GM12878 (cell line): ENCODE data around the gene KCNB1. TPM values are rescaled to one million over a fixed set of nuclear protein-coding genes. Genes with fewer than 3 reads are reported as not detected.

Experiments used
- ATAC-seq: fragments of 200-7000 bp; cut with Tn5 transposase; 3 replicates; pipeline ENCODE4 v1.9.1; 2020; ENCODE audit warnings: mild to moderate bottlenecking, moderate library complexity
- BruUV-seq: library from RNA; stranded (reverse); fragments of 400-500 nt; replicated peaks from 2 replicates; lab custom pipeline; 2021; lab: Mats Ljungman, UMichigan
- CTCF ChIA-PET: fragments of 300-600 bp; sonication (Branson Sonifier 250); formaldehyde crosslinking; extraction: SDS; loops from one replicate; lab custom pipeline; 2021; ENCODE audit warnings: inconsistent platforms; lab: Yijun Ruan, JAX
- POLR2A ChIA-PET: fragments of 350-600 bp; formaldehyde crosslinking; extraction: SDS; loops from one replicate; lab custom pipeline; 2021; ENCODE audit warnings: inconsistent platforms; lab: Charles Lee
- RAD21 ChIA-PET: fragments of 300-600 bp; sonication (Branson Sonifier 250); formaldehyde crosslinking; loops from one replicate; lab custom pipeline; 2023; ENCODE audit warnings: antibody characterized with exemption; ENCODE audit not compliant: unreplicated experiment; lab: Charles Lee
- SMC1A ChIA-PET: fragments of 300-600 bp; sonication (Branson Sonifier 250); formaldehyde crosslinking; loops from one replicate; lab custom pipeline; 2023; ENCODE audit not compliant: unreplicated experiment, uncharacterized antibody; lab: Charles Lee
- DNase-seq: peaks from one replicate; pipeline ENCODE4 v3.0.0-alpha.2; 2011; ENCODE audit warnings: low read depth, low spot score
- FAIRE-seq: peaks from 3 replicates; lab custom pipeline; 2011; peaks lifted over from hg19 to GRCh38; lab: Jason Lieb, UNC
- H2AFZ ChIP-seq: 2 replicates; pipeline ENCODE4 v1.6.0; 2011; ENCODE audit warnings: low read depth, low read length, control low read depth; ENCODE audit not compliant: control insufficient read depth
- H3K27ac ChIP-seq: 2 replicates; pipeline ENCODE4 v1.5.1; 2011; ENCODE audit warnings: control low read depth; ENCODE audit not compliant: control insufficient read depth, insufficient read depth
- H3K27me3 ChIP-seq, 2 experiments: replicated peaks in 1 of 2; 2 replicates each; pipeline versions ENCODE4 v1.6.0 to v1.6.1; 2011; ENCODE audit warnings: low read length in 1 of 2; ENCODE audit not compliant: control insufficient read depth in 2 of 2, insufficient read depth in 2 of 2
- H3K36me3 ChIP-seq, 2 experiments: 2 replicates each; pipeline ENCODE4 v1.5.1; 2011; ENCODE audit warnings: low read length in 1 of 2; ENCODE audit not compliant: control insufficient read depth in 2 of 2, insufficient read depth in 2 of 2
- H3K4me1 ChIP-seq: 2 replicates; pipeline ENCODE4 v1.6.1; 2011; ENCODE audit warnings: mild to moderate bottlenecking, low read length, moderate library complexity, mixed read lengths; ENCODE audit not compliant: control insufficient read depth, insufficient read depth
- H3K4me2 ChIP-seq: 2 replicates; pipeline ENCODE4 v1.6.0; 2011; ENCODE audit warnings: control low read depth; ENCODE audit not compliant: control insufficient read depth, insufficient read depth
- H3K4me3 ChIP-seq: fragments of 200-600 bp; sonication (generic); 2 replicates; pipeline ENCODE4 v1.5.1; 2016
- H3K79me2 ChIP-seq: 2 replicates; pipeline ENCODE4 v1.6.0; 2011; ENCODE audit warnings: low read length; ENCODE audit not compliant: control insufficient read depth, insufficient read depth
- H3K9ac ChIP-seq: 2 replicates; pipeline ENCODE4 v1.8.0; 2011; ENCODE audit warnings: low read length, control low read depth, mixed read lengths; ENCODE audit not compliant: control insufficient read depth, insufficient read depth
- H3K9me3 ChIP-seq: replicated peaks from 3 replicates; pipeline ENCODE4 v1.5.1; 2011; ENCODE audit warnings: mild to moderate bottlenecking, low read length; ENCODE audit not compliant: control insufficient read depth, insufficient read depth
- H4K20me1 ChIP-seq: 2 replicates; pipeline ENCODE4 v1.6.0; 2011; ENCODE audit not compliant: control insufficient read depth, insufficient read depth
- BRCA1 ChIP-seq: IDR thresholded peaks from 2 replicates; pipeline ENCODE4 v1.6.1; 2011; ENCODE audit warnings: low read depth, low read length, improper control_type of control experiment
- CBX3 ChIP-seq: fragments of 200-600 bp; sonication (generic); IDR thresholded peaks from 2 replicates; pipeline ENCODE4 v1.6.1; 2016; ENCODE audit warnings: low read depth, borderline replicate concordance
- EP300 ChIP-seq, 2 experiments: fragments of 150-350 bp in 1 of 2; IDR thresholded peaks; 2 replicates each; pipeline ENCODE4 v1.6.1; 2011 to 2012; ENCODE audit warnings: low read depth in 2 of 2, low read length in 2 of 2, borderline replicate concordance in 1 of 2, improper control_type of control experiment in 1 of 2, inconsistent platforms in 1 of 2; ENCODE audit not compliant: control insufficient read depth in 1 of 2
- GATAD2B ChIP-seq: fragments of 450-650 bp; conservative IDR thresholded peaks from 2 replicates; pipeline ENCODE4 v1.6.1; 2017; ENCODE audit warnings: low read depth, mild to moderate bottlenecking, moderate library complexity
- NBN ChIP-seq: fragments of 450-650 bp; IDR thresholded peaks from 2 replicates; pipeline ENCODE4 v1.6.1; 2016
- RAD21 ChIP-seq: IDR thresholded peaks from 2 replicates; pipeline ENCODE4 v1.6.1; 2011; ENCODE audit warnings: mild to moderate bottlenecking, low read depth, low read length, moderate library complexity; ENCODE audit not compliant: insufficient read depth
- RUNX3 ChIP-seq: IDR thresholded peaks from 2 replicates; pipeline ENCODE4 v1.6.1; 2012; ENCODE audit warnings: low read length, inconsistent platforms
- SMAD5 ChIP-seq: IDR thresholded peaks from 2 replicates; pipeline ENCODE4 v1.6.1; 2016; ENCODE audit warnings: antibody characterized with exemption, low read depth
- SMC3 ChIP-seq: IDR thresholded peaks from 2 replicates; pipeline ENCODE4 v1.6.1; 2011; ENCODE audit warnings: low read length, improper control_type of control experiment, borderline replicate concordance
- TCF12 ChIP-seq: IDR thresholded peaks from 2 replicates; pipeline ENCODE4 v1.6.1; 2011; ENCODE audit warnings: low read depth, mild to moderate bottlenecking, low read length
- WGBS: methylation state at CpG from one replicate; pipeline ENCODE4 v1.1.6; 2016; ENCODE audit warnings: low lambda C conversion rate; ENCODE audit not compliant: insufficient replicate concordance, insufficient coverage; ENCODE audit errors: missing lambda C conversion rate; 5-methylcytosine and 5-hydroxymethylcytosine counted together
- in situ Hi-C: fragments of 300-500 bp; cut with MboI; formaldehyde crosslinking; loops from 9 replicates; pipeline ENCODE4 v1.14.3; 2018; ENCODE audit warnings: mixed read lengths
- intact Hi-C: fragments of 100-400 bp; cut with micrococcal nuclease; formaldehyde crosslinking; loops from one replicate; pipeline ENCODE4 v1.14.2; 2022; ENCODE audit not compliant: unreplicated experiment
- polyA plus RNA-seq, 11 experiments: library from polyadenylated mRNA; depleted of rRNA in 4 of 11; unstranded in 6 of 11; stranded (reverse) in 5 of 11; fragments of >200 nt; fragmentation: Nextera tagmentation in 4 of 11; fragmentation: Illumina TruSeq in 1 of 11; extraction: Ambion mirVana in 4 of 11; extraction: Trizol in 1 of 11; gene quantifications; 1 replicate in 1 of 11; 2 replicates in 10 of 11; pipeline versions ENCODE4 v1.2.1 to v1.2.3, GENCODE V29; 2011 to 2016; ENCODE audit warnings: inconsistent platforms in 2 of 11, missing spikeins in 2 of 11, low read depth in 1 of 11
- total RNA-seq, 4 experiments: library from RNA; depleted of rRNA in 3 of 4; stranded (reverse); fragments of >200 nt in 3 of 4; fragmentation: Illumina TruSeq in 1 of 4; extraction: Trizol in 1 of 4; gene quantifications; 2 replicates each; pipeline versions ENCODE4 v1.2.1 to v1.2.3, GENCODE V29; 2013 to 2021
- TF ChIP-seq, protein P1 (sequence below): IDR thresholded peaks from 2 replicates; pipeline ENCODE4 v1.6.1; 2011; ENCODE audit warnings: borderline replicate concordance, low read depth, mild to moderate bottlenecking, moderate library complexity, mixed read lengths, low read length; ENCODE audit not compliant: insufficient read depth; ENCODE audit errors: extremely low read length
- TF ChIP-seq, protein P2 (sequence below): fragments of 450-650 bp; IDR thresholded peaks from 2 replicates; pipeline ENCODE4 v1.6.1; 2017; ENCODE audit warnings: borderline replicate concordance
- TF ChIP-seq, protein P3 (sequence below): IDR thresholded peaks from 2 replicates; pipeline ENCODE4 v1.6.1; 2012; ENCODE audit warnings: improper control_type of control experiment, low read depth, low read length; ENCODE audit not compliant: insufficient replicate concordance
- TF ChIP-seq, protein P4 (sequence below): fragments of 450-650 bp; IDR thresholded peaks from 2 replicates; pipeline ENCODE4 v1.6.1; 2017; ENCODE audit warnings: mild to moderate bottlenecking

The KCNB1 gene
- total and polyA plus RNA-seq, 10 of the 15 experiments (the other 5 are each of a cell fraction or from before 2014, with no cell fraction given) = 0.02 to 0.08 (median 0.03) TPM; not detected in 7

DNA sequence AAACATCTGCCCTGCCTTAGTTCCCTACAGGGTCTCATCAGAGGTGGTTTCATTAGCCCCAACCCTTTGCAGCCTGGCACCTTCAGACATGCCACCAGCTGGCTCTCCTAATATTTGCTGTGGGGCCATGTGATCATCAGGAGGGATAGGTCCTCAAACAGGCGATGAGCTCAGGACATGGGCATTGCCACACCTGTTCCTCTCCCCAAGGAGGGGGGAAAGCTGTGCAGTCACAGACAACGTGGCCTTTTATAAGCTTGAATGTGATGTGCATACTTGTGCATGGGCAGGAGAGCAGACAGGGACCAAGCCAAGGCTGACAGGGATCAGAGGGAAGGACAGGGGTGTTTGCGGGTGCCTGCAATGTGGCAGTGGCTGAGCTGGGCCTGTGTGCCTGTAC, 125.8 kb downstream of the KCNB1 start (continued):
- TF ChIP-seq, protein P1, sequence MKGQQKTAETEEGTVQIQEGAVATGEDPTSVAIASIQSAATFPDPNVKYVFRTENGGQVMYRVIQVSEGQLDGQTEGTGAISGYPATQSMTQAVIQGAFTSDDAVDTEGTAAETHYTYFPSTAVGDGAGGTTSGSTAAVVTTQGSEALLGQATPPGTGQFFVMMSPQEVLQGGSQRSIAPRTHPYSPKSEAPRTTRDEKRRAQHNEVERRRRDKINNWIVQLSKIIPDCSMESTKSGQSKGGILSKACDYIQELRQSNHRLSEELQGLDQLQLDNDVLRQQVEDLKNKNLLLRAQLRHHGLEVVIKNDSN = no peak
- TF ChIP-seq SMC3 (no peak), RAD21 (no peak)

DNA sequence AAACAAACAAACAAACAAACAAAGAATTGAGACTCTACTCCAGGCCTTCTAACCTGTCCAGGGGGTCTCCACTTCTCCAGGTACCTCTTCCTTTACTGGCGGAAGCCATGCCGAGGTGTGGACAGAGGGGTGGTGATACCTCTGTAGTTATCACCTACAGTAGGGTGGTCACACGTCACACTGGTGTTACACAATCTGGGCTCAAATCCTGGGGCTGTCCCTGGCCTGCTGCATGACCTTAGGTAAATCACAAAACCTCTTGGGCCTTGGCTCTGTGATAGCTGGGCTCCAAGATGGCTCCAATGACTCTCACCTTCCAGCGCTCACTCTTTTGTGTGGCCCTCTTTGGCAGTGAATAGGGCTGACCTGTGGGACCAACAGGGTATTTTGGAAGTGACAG, 127.8 kb downstream of the KCNB1 start:
- Histone ChIP-seq H3K9me3 (no peaks in the 10 kb centered on the region), H3K36me3 (no peaks in the 10 kb centered on the region), H3K9ac (no peak overlapping the region), H4K20me1 (no peaks in the 10 kb centered on the region), H3K4me2 (no peak overlapping the region), H3K4me3 (no peak overlapping the region), H3K79me2 (no peaks in the 10 kb centered on the region), H3K27me3 (peaks cover 3 to 4% of the 10 kb centered on the region in 2 experiments; a peak in 3 of 4 replicates), H2AFZ (no peak overlapping the region), H3K27ac (no peak overlapping the region), H3K4me1 (no peaks in the 10 kb centered on the region)
- in situ Hi-C loops = no loop called here
- ChIA-PET RAD21 (no interaction called here), CTCF (no interaction called here), SMC1A (interaction anchor here (0.7 kb wide), 1 partner anchor 317 kb away, joined by 4 read pairs; no protein-coding TSS in a partner anchor), POLR2A (no interaction called here)
- DNase-seq (no peak), FAIRE-seq (no peak), ATAC-seq (no peak)
- no TSS peak for BruUV-seq
- intact Hi-C loops = no loop called here
- 44% methylated on average over 4 of the region's 4 CpGs for WGBS
- TF ChIP-seq TCF12 (no peak), CBX3 (no peak), SMAD5 (no peak), BRCA1 (no peak), EP300 (IDR thresholded peaks at IDR 0.05; ENCODE audit: borderline replicate concordance in 1 of 2, control insufficient read depth in 1 of 2, low read depth in 2 of 2, low read length in 2 of 2) (no peak), RUNX3 (no peak), GATAD2B (no peak), NBN (no peak)
- TF ChIP-seq, protein P2, sequence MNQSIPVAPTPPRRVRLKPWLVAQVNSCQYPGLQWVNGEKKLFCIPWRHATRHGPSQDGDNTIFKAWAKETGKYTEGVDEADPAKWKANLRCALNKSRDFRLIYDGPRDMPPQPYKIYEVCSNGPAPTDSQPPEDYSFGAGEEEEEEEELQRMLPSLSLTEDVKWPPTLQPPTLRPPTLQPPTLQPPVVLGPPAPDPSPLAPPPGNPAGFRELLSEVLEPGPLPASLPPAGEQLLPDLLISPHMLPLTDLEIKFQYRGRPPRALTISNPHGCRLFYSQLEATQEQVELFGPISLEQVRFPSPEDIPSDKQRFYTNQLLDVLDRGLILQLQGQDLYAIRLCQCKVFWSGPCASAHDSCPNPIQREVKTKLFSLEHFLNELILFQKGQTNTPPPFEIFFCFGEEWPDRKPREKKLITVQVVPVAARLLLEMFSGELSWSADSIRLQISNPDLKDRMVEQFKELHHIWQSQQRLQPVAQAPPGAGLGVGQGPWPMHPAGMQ = no peak
- TF ChIP-seq, protein P3, sequence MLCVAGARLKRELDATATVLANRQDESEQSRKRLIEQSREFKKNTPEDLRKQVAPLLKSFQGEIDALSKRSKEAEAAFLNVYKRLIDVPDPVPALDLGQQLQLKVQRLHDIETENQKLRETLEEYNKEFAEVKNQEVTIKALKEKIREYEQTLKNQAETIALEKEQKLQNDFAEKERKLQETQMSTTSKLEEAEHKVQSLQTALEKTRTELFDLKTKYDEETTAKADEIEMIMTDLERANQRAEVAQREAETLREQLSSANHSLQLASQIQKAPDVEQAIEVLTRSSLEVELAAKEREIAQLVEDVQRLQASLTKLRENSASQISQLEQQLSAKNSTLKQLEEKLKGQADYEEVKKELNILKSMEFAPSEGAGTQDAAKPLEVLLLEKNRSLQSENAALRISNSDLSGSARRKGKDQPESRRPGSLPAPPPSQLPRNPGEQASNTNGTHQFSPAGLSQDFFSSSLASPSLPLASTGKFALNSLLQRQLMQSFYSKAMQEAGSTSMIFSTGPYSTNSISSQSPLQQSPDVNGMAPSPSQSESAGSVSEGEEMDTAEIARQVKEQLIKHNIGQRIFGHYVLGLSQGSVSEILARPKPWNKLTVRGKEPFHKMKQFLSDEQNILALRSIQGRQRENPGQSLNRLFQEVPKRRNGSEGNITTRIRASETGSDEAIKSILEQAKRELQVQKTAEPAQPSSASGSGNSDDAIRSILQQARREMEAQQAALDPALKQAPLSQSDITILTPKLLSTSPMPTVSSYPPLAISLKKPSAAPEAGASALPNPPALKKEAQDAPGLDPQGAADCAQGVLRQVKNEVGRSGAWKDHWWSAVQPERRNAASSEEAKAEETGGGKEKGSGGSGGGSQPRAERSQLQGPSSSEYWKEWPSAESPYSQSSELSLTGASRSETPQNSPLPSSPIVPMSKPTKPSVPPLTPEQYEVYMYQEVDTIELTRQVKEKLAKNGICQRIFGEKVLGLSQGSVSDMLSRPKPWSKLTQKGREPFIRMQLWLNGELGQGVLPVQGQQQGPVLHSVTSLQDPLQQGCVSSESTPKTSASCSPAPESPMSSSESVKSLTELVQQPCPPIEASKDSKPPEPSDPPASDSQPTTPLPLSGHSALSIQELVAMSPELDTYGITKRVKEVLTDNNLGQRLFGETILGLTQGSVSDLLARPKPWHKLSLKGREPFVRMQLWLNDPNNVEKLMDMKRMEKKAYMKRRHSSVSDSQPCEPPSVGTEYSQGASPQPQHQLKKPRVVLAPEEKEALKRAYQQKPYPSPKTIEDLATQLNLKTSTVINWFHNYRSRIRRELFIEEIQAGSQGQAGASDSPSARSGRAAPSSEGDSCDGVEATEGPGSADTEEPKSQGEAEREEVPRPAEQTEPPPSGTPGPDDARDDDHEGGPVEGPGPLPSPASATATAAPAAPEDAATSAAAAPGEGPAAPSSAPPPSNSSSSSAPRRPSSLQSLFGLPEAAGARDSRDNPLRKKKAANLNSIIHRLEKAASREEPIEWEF = no peak
- TF ChIP-seq, protein P4, sequence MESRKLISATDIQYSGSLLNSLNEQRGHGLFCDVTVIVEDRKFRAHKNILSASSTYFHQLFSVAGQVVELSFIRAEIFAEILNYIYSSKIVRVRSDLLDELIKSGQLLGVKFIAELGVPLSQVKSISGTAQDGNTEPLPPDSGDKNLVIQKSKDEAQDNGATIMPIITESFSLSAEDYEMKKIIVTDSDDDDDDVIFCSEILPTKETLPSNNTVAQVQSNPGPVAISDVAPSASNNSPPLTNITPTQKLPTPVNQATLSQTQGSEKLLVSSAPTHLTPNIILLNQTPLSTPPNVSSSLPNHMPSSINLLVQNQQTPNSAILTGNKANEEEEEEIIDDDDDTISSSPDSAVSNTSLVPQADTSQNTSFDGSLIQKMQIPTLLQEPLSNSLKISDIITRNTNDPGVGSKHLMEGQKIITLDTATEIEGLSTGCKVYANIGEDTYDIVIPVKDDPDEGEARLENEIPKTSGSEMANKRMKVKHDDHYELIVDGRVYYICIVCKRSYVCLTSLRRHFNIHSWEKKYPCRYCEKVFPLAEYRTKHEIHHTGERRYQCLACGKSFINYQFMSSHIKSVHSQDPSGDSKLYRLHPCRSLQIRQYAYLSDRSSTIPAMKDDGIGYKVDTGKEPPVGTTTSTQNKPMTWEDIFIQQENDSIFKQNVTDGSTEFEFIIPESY = no peak
